A549 treated with dexamethasone at 1 μM for 4 hours (cell line): ENCODE measurements around the gene SRP54. TPM values are rescaled to one million over a fixed set of nuclear protein-coding genes. Genes with fewer than 3 reads are reported as not detected.

Source experiments
- total RNA-seq: library from RNA; stranded (reverse); fragments of 200-300 nt; extraction: Qiagen RNA extraction; gene quantifications from 5 replicates; pipeline ENCODE4 v1.2.3, GENCODE V29; 2022

Gene SRP54
- 60.4 to 68.0 TPM (median 63.3 TPM) in 5 replicates for total RNA-seq

DNA sequence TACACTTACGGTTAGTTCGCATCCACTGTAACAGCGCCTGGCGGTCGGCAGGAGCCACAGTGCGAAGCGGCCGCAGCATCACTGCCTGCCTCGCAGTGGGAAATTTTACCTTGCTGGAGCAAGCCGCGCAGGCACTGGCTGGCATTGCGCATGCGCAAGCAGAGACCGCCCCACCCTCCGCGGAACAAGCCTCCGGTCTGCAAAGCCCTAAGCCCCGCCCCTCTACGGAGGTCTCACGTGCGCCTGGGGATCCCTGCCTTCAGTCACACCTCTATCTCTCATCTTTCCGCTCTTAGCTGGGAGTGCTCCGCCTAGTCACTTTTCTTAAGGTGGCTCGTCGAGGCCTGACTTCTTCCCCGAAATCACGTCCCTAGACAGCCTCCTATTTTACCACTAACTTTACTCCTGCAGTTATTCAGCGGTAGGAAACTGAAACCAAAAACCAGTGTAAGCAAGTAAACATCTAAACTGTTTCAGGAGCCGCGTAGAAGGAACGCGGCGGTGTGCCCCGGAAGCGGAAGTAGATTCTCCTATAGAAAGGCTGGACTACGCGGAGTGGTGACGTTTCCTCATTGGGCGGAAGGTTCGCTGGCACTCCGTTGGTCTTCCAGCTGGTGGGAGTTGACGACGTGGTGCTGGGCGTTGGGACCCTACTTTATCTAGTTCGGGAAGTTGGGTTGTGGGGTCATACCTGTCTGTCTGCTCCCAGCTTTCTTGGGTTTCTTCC, at the start of gene SRP54:
SRP54 (plus strand) TSS at position 572 of the 727 bp plus-strand sequence. CDS start 13,718 bp downstream, outside the sequence.

DNA sequence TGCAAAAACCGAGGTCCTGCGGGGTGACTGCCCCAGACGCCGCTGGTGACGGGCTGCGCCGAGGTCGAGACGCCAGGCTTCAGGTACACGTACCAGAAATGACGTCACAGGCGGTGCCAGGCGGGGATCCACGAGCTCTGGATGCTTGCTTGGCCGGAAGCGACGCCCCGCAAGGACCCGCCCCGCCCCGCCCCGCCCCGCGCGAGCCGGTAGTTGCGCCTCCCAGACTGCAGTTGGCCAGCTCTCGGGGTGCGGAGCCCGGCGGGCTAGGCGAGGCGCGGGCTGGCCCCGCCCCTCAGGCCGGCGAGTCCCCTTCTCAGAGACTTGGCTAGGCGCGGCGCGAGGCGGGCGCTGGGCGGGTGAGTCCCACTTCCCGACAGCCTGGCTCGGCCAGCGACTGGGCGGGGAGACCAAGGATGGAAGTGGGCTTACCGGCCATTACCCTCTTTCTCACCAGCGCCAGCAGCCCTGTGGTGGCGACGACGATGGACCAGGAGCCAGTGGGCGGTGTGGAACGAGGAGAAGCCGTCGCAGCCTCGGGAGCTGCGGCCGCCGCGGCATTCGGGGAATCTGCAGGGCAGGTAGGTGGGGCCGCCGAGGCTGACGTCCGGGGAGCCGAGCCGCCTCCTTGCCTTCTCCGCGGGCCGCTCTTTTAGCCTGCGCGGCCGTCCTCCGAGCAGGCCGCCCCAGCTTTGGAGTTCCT, 63.4 kb downstream of the SRP54 start, which contains the start of gene FAM177A1:
FAM177A1 (plus strand) TSS at position 225 of the 703 bp plus-strand sequence; CDS start at position 417, 192 bp downstream.

Other genes with a start within 250 kb of the SRP54 start
- 24.9 to 32.3 TPM (median 29.8 TPM) in 5 replicates for gene BAZ1A, start 107.6 kb upstream of the SRP54 start, total RNA-seq
- 101 to 123 TPM (median 121 TPM) in 5 replicates for gene FAM177A1, start 63.3 kb downstream of the SRP54 start, total RNA-seq
- 23.0 to 29.9 TPM (median 26.0 TPM) in 5 replicates for gene PPP2R3C, start 139.0 kb downstream of the SRP54 start, total RNA-seq
- 33.1 to 42.5 TPM (median 40.5 TPM) in 5 replicates for gene PRORP, start 139.6 kb downstream of the SRP54 start, total RNA-seq